Rectal smooth muscle tissue (tissue), 1 donor: ENCODE data around the gene PROCA1.
"Not testable (repeated sequence)": the region's sequence is repeated elsewhere in the genome, so short reads cannot be mapped to it uniquely, and the experiment has no call there.

Source experiments
- H3K27ac ChIP-seq: one replicate; pipeline ENCODE4 v1.7.0; 2013; ENCODE audit warnings: low read depth, low read length, inconsistent platforms
- H3K27me3 ChIP-seq: one replicate; pipeline ENCODE4 v1.7.0; 2013; ENCODE audit warnings: low read length; ENCODE audit not compliant: control insufficient read depth, insufficient read depth
- H3K36me3 ChIP-seq: one replicate; pipeline ENCODE4 v1.7.0; 2013; ENCODE audit warnings: low read length; ENCODE audit not compliant: control insufficient read depth, insufficient read depth
- H3K4me1 ChIP-seq: one replicate; pipeline ENCODE4 v1.7.0; 2013; ENCODE audit warnings: low read length; ENCODE audit not compliant: control insufficient read depth, insufficient read depth
- H3K4me3 ChIP-seq: one replicate; pipeline ENCODE4 v1.7.0; 2013; ENCODE audit warnings: low read length
- H3K9ac ChIP-seq: one replicate; pipeline ENCODE4 v1.7.0; 2013; ENCODE audit warnings: low read length

PROCA1 gene

GRCh38 chr17:28658766-28659496 lies 52.8 kb downstream of the PROCA1 start:
- peaks cover 12% of the 10 kb centered on the region for H3K36me3 ChIP-seq
- H3K4me1 ChIP-seq, result peaks cover 16% of the 10 kb centered on the region
- not testable (repeated sequence) for H3K27me3 ChIP-seq, H3K4me3 ChIP-seq, H3K9ac ChIP-seq, H3K27ac ChIP-seq

GRCh38 chr17:28658342-28658741 lies 53.3 kb downstream of the PROCA1 start:
- H3K27me3 ChIP-seq, H3K27ac ChIP-seq, H3K9ac ChIP-seq, H3K4me3 ChIP-seq: not testable (repeated sequence)
- peaks cover 12% of the 10 kb centered on the region for H3K36me3 ChIP-seq
- peaks cover 12% of the 10 kb centered on the region for H3K4me1 ChIP-seq

GRCh38 chr17:28657756-28658155 lies 53.9 kb downstream of the PROCA1 start:
- H3K4me3 ChIP-seq, result no peak overlapping the region
- H3K27me3 ChIP-seq, result no peaks in the 10 kb centered on the region
- peaks cover 12% of the 10 kb centered on the region for H3K36me3 ChIP-seq
- no peak overlapping the region for H3K9ac ChIP-seq
- H3K27ac ChIP-seq, result no peak overlapping the region
- H3K4me1 ChIP-seq, result peaks cover 6% of the 10 kb centered on the region

- no peak overlapping the region for H3K27ac ChIP-seq
- H3K4me3 ChIP-seq, result no peak overlapping the region
- no peaks in the 10 kb centered on the region for H3K4me1 ChIP-seq
- no peak overlapping the region for H3K9ac ChIP-seq
- no peaks in the 10 kb centered on the region for H3K27me3 ChIP-seq
- peaks cover 12% of the 10 kb centered on the region for H3K36me3 ChIP-seq
These were observed 56.5 kb downstream of the PROCA1 start for GRCh38 chr17:28655160-28655559.
